HG03378 (cell line): ENCODE data around the gene TIMP3.

Experiments used
- ATAC-seq: cut with Tn5 transposase; IDR thresholded peaks from one replicate; pipeline ENCODE4 v1.9.1; 2021; ENCODE audit warnings: mild to moderate bottlenecking, moderate library complexity; ENCODE audit not compliant: unreplicated experiment

The TIMP3 gene

GRCh38 chr22:32827049-32827602 lies 25.6 kb downstream of the TIMP3 start:
- ATAC-seq: no peak

GRCh38 chr22:32828150-32828549 lies 26.6 kb downstream of the TIMP3 start:
- ATAC-seq: no peak

- no peak for ATAC-seq
Measured at GRCh38 chr22:32828561-32828960, 27.1 kb downstream of the TIMP3 start.

GRCh38 chr22:32829451-32829851 lies 27.9 kb downstream of the TIMP3 start:
- ATAC-seq: no peak

- ATAC-seq: no peak
Measured at GRCh38 chr22:32830473-32830872, 29.0 kb downstream of the TIMP3 start.

- no peak for ATAC-seq
Measured at GRCh38 chr22:32830957-32831356, 29.5 kb downstream of the TIMP3 start.

GRCh38 chr22:32831584-32831983 lies 30.1 kb downstream of the TIMP3 start:
- no peak for ATAC-seq

- no peak for ATAC-seq
Measured at GRCh38 chr22:32832174-32832573, 30.7 kb downstream of the TIMP3 start.

- ATAC-seq: no peak
Measured at GRCh38 chr22:32836280-32837123, 35.0 kb downstream of the TIMP3 start.

GRCh38 chr22:32837142-32837541 lies 35.6 kb downstream of the TIMP3 start:
- no peak for ATAC-seq

- no peak for ATAC-seq
Measured at GRCh38 chr22:32837803-32838202, 36.3 kb downstream of the TIMP3 start.

GRCh38 chr22:32839831-32840584 lies 38.5 kb downstream of the TIMP3 start:
- ATAC-seq: no peak

- no peak for ATAC-seq
Measured at GRCh38 chr22:32841175-32841574, 39.7 kb downstream of the TIMP3 start.

- no peak for ATAC-seq
Measured at GRCh38 chr22:32842486-32842885, 41.0 kb downstream of the TIMP3 start.

- ATAC-seq: no peak
Measured at GRCh38 chr22:32843300-32843699, 41.8 kb downstream of the TIMP3 start.

- no peak for ATAC-seq
Measured at GRCh38 chr22:32844251-32844650, 42.7 kb downstream of the TIMP3 start.

- no peak for ATAC-seq
Measured at GRCh38 chr22:32846780-32847491, 45.4 kb downstream of the TIMP3 start.

GRCh38 chr22:32848226-32848625 lies 46.7 kb downstream of the TIMP3 start:
- ATAC-seq: no peak

GRCh38 chr22:32849501-32849900 lies 48.0 kb downstream of the TIMP3 start:
- no peak for ATAC-seq

GRCh38 chr22:32850157-32850556 lies 48.7 kb downstream of the TIMP3 start:
- ATAC-seq: no peak
